Psoas muscle (tissue), 8 donors: ENCODE measurements around the gene CYP26C1. TPM values are rescaled to one million over a fixed set of nuclear protein-coding genes. Genes with fewer than 3 reads are reported as not detected.

ENCODE experiments used
- ATAC-seq, 4 donors: fragments of 200-7000 bp; cut with Tn5 transposase; one replicate each; pipeline ENCODE4 v1.9.1; 2020; ENCODE audit warnings: moderate library complexity in 3 of 4, mild to moderate bottlenecking in 2 of 4
- DNase-seq, 2 donors: peaks; one replicate each; pipeline ENCODE4 v3.0.0-alpha.2; 2020
- H3K27ac ChIP-seq: fragments of 200-600 bp; one replicate; pipeline ENCODE4 v1.8.0; 2022
- H3K27me3 ChIP-seq, 3 donors: fragments of 200-600 bp in 1 of 3; one replicate each; pipeline versions ENCODE4 v1.6.1 to v1.8.0; 2013 to 2022; ENCODE audit warnings: low read length in 2 of 3, mild to moderate bottlenecking in 2 of 3, moderate library complexity in 1 of 3; ENCODE audit not compliant: insufficient read depth in 3 of 3
- H3K36me3 ChIP-seq, 2 donors: fragments of 200-600 bp in 1 of 2; one replicate each; pipeline versions ENCODE4 v1.6.1 to v1.8.0; 2013 to 2022; ENCODE audit warnings: low read depth in 1 of 2, mild to moderate bottlenecking in 1 of 2, moderate library complexity in 1 of 2; ENCODE audit not compliant: insufficient read depth in 1 of 2
- H3K4me1 ChIP-seq: fragments of 200-600 bp; one replicate; pipeline ENCODE4 v1.8.0; 2022
- H3K4me3 ChIP-seq: fragments of 200-600 bp; one replicate; pipeline ENCODE4 v1.8.0; 2022; ENCODE audit warnings: mild to moderate bottlenecking
- H3K9me3 ChIP-seq: fragments of 200-600 bp; one replicate; pipeline ENCODE4 v1.8.0; 2022
- whole genome bisulfite sequencing, 3 donors: extraction: QIAGEN DNeasy Blood & Tissue Kit; methylation state at CpG; one replicate each; pipeline versions ENCODE4 v1.1.6 to v1.1.7; 2013; 5-methylcytosine and 5-hydroxymethylcytosine counted together
- intact Hi-C, 2 donors: fragments of 100-400 bp; cut with DNase I; formaldehyde crosslinking; loops; one replicate each; pipeline versions ENCODE4 v1.11.0 to v1.14.2; 2022
- polyA plus RNA-seq, 3 donors: library from polyadenylated mRNA; stranded (reverse); fragments of 200-250 nt; gene quantifications; one replicate each; pipeline ENCODE4 v1.2.3, GENCODE V29; 2013
- total RNA-seq, 4 donors: library from RNA; stranded (reverse); fragmentation: NEBNext Ultra II Directional in 2 of 4; extraction: Animal tissue kit (Norgen Biotek cat#: 25700) in 2 of 4; gene quantifications; one replicate each; pipeline versions ENCODE4 v1.2.1 to v1.2.4, GENCODE V29; 2021 to 2023
- TF ChIP-seq, protein P1 (sequence below): fragments of 200-600 bp; IDR thresholded peaks from one replicate; pipeline ENCODE4 v1.8.0; 2022; ENCODE audit warnings: antibody characterized with exemption
- donor health status: healthy with polysubstance abuse.
- donor health status: DM: no; HTN: no; CAD: no; lungs with moderate emphysema.
- donor health status: Bipolar disorder and iron deficiency.
- donor health status: healthy.
- donor health status: DM: yes; HTN: yes; CAD: no.
- donor health status: DM: no; HTN: no; CAD: no.
- donor health status: DM: no; HTN: no; CAD: no.
- donor health status: DM: yes; HTN: yes; CAD: no.

Gene CYP26C1
- total and polyA plus RNA-seq, 7 donors: 0.01 to 0.06 (median 0.03) TPM; not detected in 4

GRCh38 chr10:93086289-93086688 lies 25.7 kb downstream of the CYP26C1 start:
- intact Hi-C loops: loop anchor here (10.0 kb wide), 2 partner anchors 259 to 419 kb away; no protein-coding TSS in a partner anchor
- Histone ChIP-seq H3K36me3 (no peaks in the 10 kb centered on the region), H3K9me3 (no peaks in the 10 kb centered on the region), H3K4me1 (no peaks in the 10 kb centered on the region), H3K4me3 (no peak overlapping the region), H3K27ac (no peak overlapping the region), H3K27me3 (peaks cover 0 to 5% (median 2%) of the 10 kb centered on the region in 3 donors)
- DNase-seq: no peak
- ATAC-seq: no peak
- 91 to 95% (median 93%) methylated on average over 6 of the region's 6 CpGs for WGBS, 3 donors
- TF ChIP-seq, protein P1, sequence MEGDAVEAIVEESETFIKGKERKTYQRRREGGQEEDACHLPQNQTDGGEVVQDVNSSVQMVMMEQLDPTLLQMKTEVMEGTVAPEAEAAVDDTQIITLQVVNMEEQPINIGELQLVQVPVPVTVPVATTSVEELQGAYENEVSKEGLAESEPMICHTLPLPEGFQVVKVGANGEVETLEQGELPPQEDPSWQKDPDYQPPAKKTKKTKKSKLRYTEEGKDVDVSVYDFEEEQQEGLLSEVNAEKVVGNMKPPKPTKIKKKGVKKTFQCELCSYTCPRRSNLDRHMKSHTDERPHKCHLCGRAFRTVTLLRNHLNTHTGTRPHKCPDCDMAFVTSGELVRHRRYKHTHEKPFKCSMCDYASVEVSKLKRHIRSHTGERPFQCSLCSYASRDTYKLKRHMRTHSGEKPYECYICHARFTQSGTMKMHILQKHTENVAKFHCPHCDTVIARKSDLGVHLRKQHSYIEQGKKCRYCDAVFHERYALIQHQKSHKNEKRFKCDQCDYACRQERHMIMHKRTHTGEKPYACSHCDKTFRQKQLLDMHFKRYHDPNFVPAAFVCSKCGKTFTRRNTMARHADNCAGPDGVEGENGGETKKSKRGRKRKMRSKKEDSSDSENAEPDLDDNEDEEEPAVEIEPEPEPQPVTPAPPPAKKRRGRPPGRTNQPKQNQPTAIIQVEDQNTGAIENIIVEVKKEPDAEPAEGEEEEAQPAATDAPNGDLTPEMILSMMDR: no peak

GRCh38 chr10:93087846-93088245 lies 27.2 kb downstream of the CYP26C1 start:
- ATAC-seq (no peak), DNase-seq (no peak)
- H3K4me1 ChIP-seq: no peaks in the 10 kb centered on the region
- H3K9me3 ChIP-seq: no peaks in the 10 kb centered on the region
- no peaks in the 10 kb centered on the region for H3K36me3 ChIP-seq
- H3K27me3 ChIP-seq: peaks cover 0 to 2% (median 0%) of the 10 kb centered on the region in 3 donors
- no peak overlapping the region for H3K4me3 ChIP-seq
- 66 to 67% (median 66%) methylated on average over 3 of the region's 3 CpGs for WGBS, 3 donors
- H3K27ac ChIP-seq: no peak overlapping the region
- intact Hi-C loops: loop anchor here (10.0 kb wide), 2 partner anchors 257 to 417 kb away; no protein-coding TSS in a partner anchor
- TF ChIP-seq, protein P1: no peak

DNA sequence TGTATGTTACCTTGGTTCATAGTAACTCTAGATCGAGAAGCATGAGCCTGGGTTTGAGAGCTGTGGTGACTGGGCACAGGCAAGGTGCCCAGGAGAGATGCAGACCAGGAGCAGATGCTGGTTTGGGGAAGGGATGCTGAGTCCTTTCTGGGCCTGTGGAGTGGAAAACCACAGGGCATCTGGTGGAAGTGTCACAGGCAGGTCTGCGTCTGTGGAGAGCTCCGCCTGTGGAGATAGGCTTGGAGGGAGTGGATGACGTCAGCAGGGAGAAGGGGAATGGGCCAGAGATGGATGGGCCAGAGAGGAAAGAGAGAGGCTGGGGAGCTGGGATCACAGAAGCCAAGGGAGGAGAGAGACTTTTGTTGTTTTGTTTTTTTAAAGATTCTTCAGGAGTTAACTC lies 27.9 kb downstream of the CYP26C1 start:
- ATAC-seq (no peak), DNase-seq (no peak)
- H3K9me3 ChIP-seq: no peaks in the 10 kb centered on the region
- TF ChIP-seq, protein P1: no peak
- H3K4me1 ChIP-seq: no peaks in the 10 kb centered on the region
- WGBS, 3 donors: 64 to 70% (median 66%) methylated on average over 4 of the region's 4 CpGs
- no peak overlapping the region for H3K4me3 ChIP-seq
- H3K36me3 ChIP-seq: no peaks in the 10 kb centered on the region
- peaks cover 0 to 2% (median 0%) of the 10 kb centered on the region in 3 donors for H3K27me3 ChIP-seq
- intact Hi-C loops: loop anchor here (10.0 kb wide), 2 partner anchors 256 to 416 kb away; no protein-coding TSS in a partner anchor
- no peak overlapping the region for H3K27ac ChIP-seq

DNA sequence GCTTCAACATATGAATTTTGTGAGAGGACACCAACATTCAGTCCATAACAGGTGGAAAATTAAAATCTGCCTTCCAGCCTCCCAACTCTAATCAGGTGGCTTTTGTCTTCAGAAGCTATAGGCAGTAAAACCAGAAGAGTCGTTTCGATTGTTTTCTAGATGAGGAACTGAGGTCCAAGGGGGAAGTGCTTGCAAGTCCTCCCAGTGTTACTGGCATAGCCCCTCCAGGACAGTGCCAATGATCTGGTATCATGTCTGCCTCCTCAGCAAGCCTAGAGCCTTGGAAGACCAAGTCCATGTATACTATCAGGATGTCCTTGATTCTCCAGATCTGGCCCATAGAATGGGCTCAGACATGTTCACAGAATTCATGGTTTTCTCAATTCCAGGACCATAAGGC lies 30.0 kb downstream of the CYP26C1 start:
- H3K27me3 ChIP-seq: peaks cover 0 to 2% (median 0%) of the 10 kb centered on the region in 3 donors
- no peak for DNase-seq
- no peak for ATAC-seq
- TF ChIP-seq, protein P1: no peak
- H3K4me1 ChIP-seq: no peaks in the 10 kb centered on the region
- H3K27ac ChIP-seq: no peak overlapping the region
- intact Hi-C loops: no loop called here
- H3K9me3 ChIP-seq: no peaks in the 10 kb centered on the region
- WGBS, 3 donors: 81 to 86% (median 84%) methylated on average over 2 of the region's 2 CpGs
- no peak overlapping the region for H3K4me3 ChIP-seq
- H3K36me3 ChIP-seq: no peaks in the 10 kb centered on the region

- intact Hi-C loops: no loop called here
- Histone ChIP-seq H3K9me3 (no peaks in the 10 kb centered on the region), H3K27me3 (no peaks in the 10 kb centered on the region), H3K4me3 (no peak overlapping the region), H3K36me3 (no peaks in the 10 kb centered on the region), H3K27ac (no peak overlapping the region), H3K4me1 (no peaks in the 10 kb centered on the region)
- WGBS, 3 donors: 93 to 95% (median 94%) methylated on average over 3 of the region's 3 CpGs
- ATAC-seq: no peak
- TF ChIP-seq, protein P1: no peak
- DNase-seq: no peak
Measured at GRCh38 chr10:93091960-93092359, 31.4 kb downstream of the CYP26C1 start.
